HFF-Myc (cell line): Measurements from ENCODE around the gene ACSBG1.
"Not testable (repeated sequence)": the region's sequence is repeated elsewhere in the genome, so short reads cannot be mapped to it uniquely, and the experiment has no call there.

ENCODE experiments used
- DNase-seq: peaks from one replicate; pipeline ENCODE4 v3.0.0-alpha.2; 2011; ENCODE audit warnings: low read depth; ENCODE audit errors: extremely low read depth
- H3K4me3 ChIP-seq: replicated peaks from 2 replicates; pipeline ENCODE4 v1.5.1; 2011; ENCODE audit warnings: low read depth, mild to moderate bottlenecking, control low read depth, low read length
- CTCF ChIP-seq: IDR thresholded peaks from 2 replicates; pipeline ENCODE4 v1.5.1; 2012; ENCODE audit warnings: mild to moderate bottlenecking, low read depth, low read length, control low read depth; ENCODE audit errors: missing control alignments

The ACSBG1 gene

GRCh38 chr15:78159395-78159794 is 75.0 kb downstream of the ACSBG1 start:
- H3K4me3 ChIP-seq = no peak overlapping the region
- DNase-seq = no peak
- no peak for TF ChIP-seq CTCF

DNA sequence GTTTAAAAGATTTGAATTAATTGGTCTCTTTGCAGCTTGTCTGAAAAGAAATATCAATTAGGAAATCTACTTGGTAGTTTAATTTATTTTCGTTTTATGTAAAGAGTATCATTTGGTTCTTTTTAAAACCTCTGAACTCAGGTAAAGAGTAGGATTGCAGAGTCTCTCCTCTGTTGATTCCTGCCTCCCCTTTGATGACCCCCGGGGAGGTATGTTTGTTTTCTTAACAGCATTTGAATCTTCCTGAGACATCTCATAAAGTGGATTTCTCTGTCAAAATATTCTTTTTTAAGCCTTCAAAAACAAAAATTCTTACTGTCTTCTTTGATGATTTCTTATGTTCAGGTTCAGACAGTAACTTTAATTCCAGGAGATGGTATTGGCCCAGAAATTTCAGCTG is 77.2 kb downstream of the ACSBG1 start:
- no peak overlapping the region for H3K4me3 ChIP-seq
- no peak for DNase-seq
- TF ChIP-seq CTCF = no peak

DNA sequence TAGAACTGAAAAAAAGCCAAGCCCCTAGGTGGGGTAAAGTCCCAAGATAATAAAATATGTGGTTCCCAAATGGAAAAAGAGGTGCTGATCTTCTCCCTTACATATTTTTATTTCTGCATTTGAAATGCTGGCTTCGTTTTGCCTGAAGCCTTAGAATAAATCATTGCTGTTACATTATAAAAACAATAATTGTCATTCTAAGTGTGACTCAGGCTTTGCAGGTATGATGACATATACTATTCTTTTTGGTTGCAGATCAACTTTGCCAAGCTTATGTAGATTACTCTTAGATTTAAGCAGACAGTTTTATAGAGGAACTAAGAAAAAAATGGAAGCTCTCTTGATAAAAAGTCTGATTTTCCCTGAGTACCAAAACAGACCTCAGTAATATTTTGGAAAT is 77.7 kb downstream of the ACSBG1 start:
- no peak overlapping the region for H3K4me3 ChIP-seq
- no peak for TF ChIP-seq CTCF

DNA sequence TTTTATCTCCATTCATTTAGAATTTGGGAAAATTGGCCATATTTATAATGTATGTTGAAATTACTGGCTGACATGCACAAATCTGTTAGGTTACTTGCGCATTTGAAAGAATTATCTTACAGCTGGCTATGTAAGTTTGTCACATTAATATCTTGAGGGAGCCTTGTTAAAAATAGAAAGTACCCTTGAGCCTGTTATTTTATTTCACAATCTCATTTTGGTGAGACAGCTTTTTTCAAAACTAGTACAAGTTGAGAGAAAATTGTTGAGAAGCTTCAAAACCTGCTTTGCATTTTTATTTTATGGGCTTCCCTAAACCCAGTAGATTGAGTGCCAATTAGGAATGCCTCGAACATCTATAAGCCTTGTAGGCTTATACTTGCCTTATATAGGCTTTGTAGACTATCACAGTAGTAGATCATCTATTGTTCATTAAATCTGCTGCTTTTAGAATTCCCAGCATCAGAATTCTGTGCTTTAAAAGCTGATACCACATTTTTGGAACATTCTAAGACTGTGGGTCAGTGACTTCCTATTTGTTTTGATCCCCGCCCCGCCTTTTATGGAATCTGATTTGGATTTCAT is 78.9 kb downstream of the ACSBG1 start:
- no peak for DNase-seq
- no peak for TF ChIP-seq CTCF
- no peak overlapping the region for H3K4me3 ChIP-seq

More for the DNA sequence above, 77.7 kb downstream of the ACSBG1 start:
- DNase-seq = no peak

DNA sequence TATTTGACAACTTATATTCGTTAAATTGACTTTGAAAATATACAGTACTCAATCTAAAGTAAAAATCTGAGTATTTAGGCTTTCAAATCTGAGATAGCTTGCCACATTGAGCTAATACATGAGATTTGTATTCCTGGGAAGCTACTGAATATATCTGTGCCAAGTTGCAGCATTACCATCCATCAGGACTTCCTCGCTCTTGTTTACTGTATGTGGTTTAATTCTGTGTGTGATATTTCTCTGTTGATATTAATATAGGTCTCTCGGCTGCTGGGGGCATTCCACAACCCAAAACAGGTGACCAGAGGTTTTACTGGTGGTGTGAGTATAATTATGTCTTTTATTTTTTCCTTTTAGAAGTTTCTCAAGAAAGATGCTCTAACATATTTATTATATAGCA is 79.4 kb downstream of the ACSBG1 start:
- DNase-seq = no peak
- H3K4me3 ChIP-seq = no peak overlapping the region
- TF ChIP-seq CTCF = no peak

DNA sequence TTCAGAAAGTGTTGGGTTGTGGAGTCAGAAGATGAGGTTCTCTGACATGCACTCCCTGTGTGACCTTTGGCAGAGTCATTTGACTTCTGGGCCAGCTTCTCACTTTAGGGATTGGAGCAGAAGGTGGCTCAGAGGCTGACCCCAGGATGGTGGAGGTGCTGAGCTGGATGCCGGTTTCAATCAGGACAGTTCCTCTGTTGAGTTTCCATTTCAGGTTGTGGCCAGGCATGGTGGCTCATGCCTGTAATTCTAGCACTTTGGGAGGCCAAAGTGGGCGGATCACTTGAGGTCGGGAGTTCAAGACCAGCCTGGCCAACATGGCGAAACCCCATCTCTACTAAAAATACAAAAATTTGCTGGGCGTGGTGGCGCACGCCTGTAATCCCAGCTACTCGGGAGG is 83.3 kb downstream of the ACSBG1 start:
- not testable (repeated sequence) for H3K4me3 ChIP-seq, DNase-seq

DNA sequence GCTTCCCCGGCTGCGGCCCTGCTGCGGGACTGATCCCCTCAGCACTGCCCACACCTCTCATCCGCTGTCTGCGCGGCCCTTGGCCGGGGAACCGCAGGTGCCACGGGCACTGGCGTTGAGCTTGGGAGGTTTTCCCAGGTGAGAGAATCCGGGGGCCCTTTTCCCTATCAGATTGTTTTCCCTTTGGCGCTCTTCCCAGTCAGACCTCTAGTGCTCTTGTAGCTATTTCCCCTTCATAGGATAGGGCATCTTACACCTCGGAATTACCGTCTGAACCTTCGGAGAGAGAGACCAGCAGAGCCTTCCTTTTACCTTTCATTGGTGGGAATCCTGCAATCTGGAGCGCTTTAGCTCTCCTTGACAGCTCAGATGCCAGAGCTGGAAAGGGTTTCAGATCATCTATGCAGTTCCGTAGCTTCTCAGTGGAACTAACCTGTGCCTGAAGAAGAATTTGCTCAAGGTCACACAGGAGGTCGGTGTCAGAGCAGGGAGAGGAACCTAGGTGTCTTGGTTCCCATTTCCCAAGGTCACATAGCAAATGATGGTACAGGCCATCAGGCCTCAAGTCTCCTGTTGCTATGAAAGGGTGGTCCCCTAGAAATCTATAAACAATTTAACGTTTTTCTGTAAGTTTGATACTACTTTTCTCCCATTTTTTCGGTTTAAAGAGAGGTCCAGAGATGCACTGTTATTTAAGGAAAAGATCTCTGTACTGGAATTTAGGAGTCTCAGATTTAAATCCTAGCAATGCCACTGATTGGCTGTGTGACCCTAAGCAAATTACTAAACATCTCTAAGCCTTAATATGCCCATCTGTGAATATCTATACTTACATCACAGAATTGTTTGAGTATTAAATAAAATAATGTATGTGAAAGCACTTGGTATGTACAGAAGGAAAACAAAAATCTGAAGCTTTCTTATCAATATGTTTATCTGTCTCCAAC is 84.3 kb downstream of the ACSBG1 start:
- no peak for TF ChIP-seq CTCF
- DNase-seq = no peak
- H3K4me3 ChIP-seq = peak overlapping the region; percentile 65
